Endothelial cell (in vitro differentiated cells): Measurements from ENCODE around the gene DDX27. TPM values are rescaled to one million over a fixed set of nuclear protein-coding genes. Genes with fewer than 3 reads are reported as not detected.

Experiments
- DNase-seq: peaks from one replicate; pipeline ENCODE4 v3.0.0; 2021; ENCODE audit warnings: low spot score
- H3K27ac Mint-ChIP-seq: one replicate; pipeline ENCODE4 v1.8.0; 2021; ENCODE audit warnings: mixed read lengths, inconsistent platforms; ENCODE audit not compliant: unreplicated experiment
- H3K27me3 Mint-ChIP-seq: one replicate; pipeline ENCODE4 v1.8.0; 2021; ENCODE audit warnings: mild to moderate bottlenecking, moderate library complexity, mixed read lengths, inconsistent platforms; ENCODE audit not compliant: unreplicated experiment
- H3K36me3 Mint-ChIP-seq: one replicate; pipeline ENCODE4 v1.8.0; 2021; ENCODE audit warnings: mild to moderate bottlenecking, low read depth, mixed read lengths, inconsistent platforms; ENCODE audit not compliant: unreplicated experiment
- H3K4me1 Mint-ChIP-seq: one replicate; pipeline ENCODE4 v1.8.0; 2021; ENCODE audit warnings: mild to moderate bottlenecking, mixed read lengths, inconsistent platforms; ENCODE audit not compliant: unreplicated experiment
- H3K4me3 Mint-ChIP-seq: one replicate; pipeline ENCODE4 v1.8.0; 2021; ENCODE audit warnings: mild to moderate bottlenecking, mixed read lengths, inconsistent platforms; ENCODE audit not compliant: unreplicated experiment
- H3K9me3 Mint-ChIP-seq: one replicate; pipeline ENCODE4 v1.8.0; 2021; ENCODE audit warnings: mixed read lengths, inconsistent platforms; ENCODE audit not compliant: unreplicated experiment
- CTCF ChIP-seq: fragments of 200-600 bp; sonication (generic); IDR thresholded peaks from one replicate; pipeline ENCODE4 v1.5.0; 2021; ENCODE audit warnings: antibody characterized with exemption; ENCODE audit not compliant: unreplicated experiment
- total RNA-seq: library from RNA; stranded (reverse); fragmentation: NEBNext Ultra II Directional; extraction: Animal tissue kit (Norgen Biotek cat#: 25700); gene quantifications from one replicate; pipeline ENCODE4 v1.2.1, GENCODE V29; 2021; ENCODE audit not compliant: unreplicated experiment

DDX27 gene
- total RNA-seq, 1 donor from 2014 or later: 29.6 TPM

GRCh38 chr20:49279677-49280462, 60.7 kb downstream of the DDX27 start:
- H3K27ac Mint-ChIP-seq: peak overlapping the region; percentile 97
- DNase-seq: no peak
- H3K4me3 Mint-ChIP-seq: peak overlapping the region; percentile 99
- TF ChIP-seq CTCF: no peak
- H3K9me3 Mint-ChIP-seq: peaks cover 22% of the 10 kb centered on the region
- peaks cover 67% of the 10 kb centered on the region for H3K4me1 Mint-ChIP-seq
- peaks cover 77% of the 10 kb centered on the region for H3K36me3 Mint-ChIP-seq
- H3K27me3 Mint-ChIP-seq: peaks cover 24% of the 10 kb centered on the region

DNA sequence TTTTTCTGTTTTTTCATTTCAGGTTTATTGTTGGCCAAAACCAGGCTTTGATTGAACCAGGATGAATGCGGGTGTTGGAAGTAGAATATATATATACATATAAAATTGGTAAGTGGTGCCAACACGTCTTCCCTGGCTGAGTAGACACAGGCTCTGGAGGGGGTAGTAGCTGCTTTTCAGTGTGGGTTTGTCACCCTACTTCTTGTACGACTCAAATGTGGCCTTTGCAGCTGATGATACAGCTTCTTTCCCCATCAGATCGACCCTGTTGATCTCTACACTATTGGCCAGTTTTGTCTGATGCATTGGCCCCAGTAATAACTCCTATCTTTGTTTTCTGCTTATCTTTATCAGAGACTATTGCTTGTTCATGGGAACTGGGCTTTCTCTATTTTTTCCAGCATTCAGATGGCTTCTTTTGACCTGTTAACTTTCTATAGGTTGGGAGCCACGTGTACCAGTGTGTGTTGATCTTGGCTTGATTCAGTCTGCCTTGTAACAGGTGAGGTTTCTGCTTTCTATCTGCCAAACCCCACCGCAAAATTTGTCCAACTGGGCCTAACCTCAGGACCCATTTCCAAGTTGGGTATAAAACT, 61.3 kb downstream of the DDX27 start:
- Mint-ChIP-seq H3K4me1 (peaks cover 72% of the 10 kb centered on the region), H3K4me3 (peak overlapping the region; percentile 99), H3K9me3 (peaks cover 24% of the 10 kb centered on the region), H3K27ac (peak overlapping the region; percentile 97), H3K36me3 (peaks cover 83% of the 10 kb centered on the region), H3K27me3 (peaks cover 28% of the 10 kb centered on the region)
- no peak for DNase-seq
- TF ChIP-seq CTCF: no peak

- no peak for TF ChIP-seq CTCF
- Mint-ChIP-seq H3K36me3 (peaks cover 87% of the 10 kb centered on the region), H3K4me1 (peaks cover 73% of the 10 kb centered on the region), H3K9me3 (peaks cover 32% of the 10 kb centered on the region), H3K27me3 (peaks cover 34% of the 10 kb centered on the region), H3K27ac (peak overlapping the region; percentile 97), H3K4me3 (peak overlapping the region; percentile 99)
- peak; percentile 33 for DNase-seq
These were observed 62.1 kb downstream of the DDX27 start for GRCh38 chr20:49281059-49281912.

GRCh38 chr20:49281913-49282467, 62.8 kb downstream of the DDX27 start:
- Mint-ChIP-seq H3K4me3 (peak overlapping the region; percentile 99), H3K36me3 (peaks cover 88% of the 10 kb centered on the region), H3K27me3 (peaks cover 31% of the 10 kb centered on the region), H3K4me1 (peaks cover 66% of the 10 kb centered on the region), H3K9me3 (peaks cover 39% of the 10 kb centered on the region), H3K27ac (peak overlapping the region; percentile 97)
- TF ChIP-seq CTCF: no peak
- DNase-seq: no peak
